ENCODE data around the gene SLC2A4RG. TPM values are rescaled to one million over a fixed set of nuclear protein-coding genes. Genes with fewer than 3 reads are reported as not detected.

Gene SLC2A4RG
- polyA plus RNA-seq, 10 donors: 88.5 to 165 (median 112) TPM

DNA sequence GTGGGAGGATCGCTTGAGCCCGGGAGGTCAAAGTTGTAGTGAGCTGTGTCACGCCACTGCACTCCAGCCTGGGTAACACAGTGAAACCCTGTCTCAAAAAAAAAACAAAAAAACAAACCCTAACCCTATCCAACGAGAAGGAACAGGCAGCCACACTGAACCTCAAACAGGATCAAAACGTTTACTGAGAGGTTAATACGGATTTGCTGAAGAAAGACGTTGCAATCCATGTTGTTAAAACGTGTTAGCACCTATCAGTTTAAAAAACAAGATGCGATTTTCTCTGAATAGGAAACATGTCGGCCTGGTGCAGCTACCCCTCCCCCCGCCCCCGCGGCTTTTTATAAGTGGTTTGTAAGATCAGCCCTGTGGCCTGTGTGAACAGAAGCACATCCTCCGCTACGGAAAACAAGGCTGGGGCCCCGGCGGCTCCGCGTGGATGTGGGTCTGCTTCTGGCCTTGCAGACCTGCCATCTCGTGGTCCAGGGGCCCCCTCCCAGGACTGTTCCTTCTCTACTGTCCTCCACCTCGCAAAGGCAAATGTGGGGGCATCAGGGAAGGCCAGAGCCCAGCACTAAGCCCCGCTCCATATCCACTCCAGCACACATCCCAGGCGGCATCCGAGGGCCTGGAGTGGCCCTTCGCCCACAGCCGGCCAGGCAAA, 11.4 kb downstream of the SLC2A4RG start:
- DNase-seq: no peak

DNA sequence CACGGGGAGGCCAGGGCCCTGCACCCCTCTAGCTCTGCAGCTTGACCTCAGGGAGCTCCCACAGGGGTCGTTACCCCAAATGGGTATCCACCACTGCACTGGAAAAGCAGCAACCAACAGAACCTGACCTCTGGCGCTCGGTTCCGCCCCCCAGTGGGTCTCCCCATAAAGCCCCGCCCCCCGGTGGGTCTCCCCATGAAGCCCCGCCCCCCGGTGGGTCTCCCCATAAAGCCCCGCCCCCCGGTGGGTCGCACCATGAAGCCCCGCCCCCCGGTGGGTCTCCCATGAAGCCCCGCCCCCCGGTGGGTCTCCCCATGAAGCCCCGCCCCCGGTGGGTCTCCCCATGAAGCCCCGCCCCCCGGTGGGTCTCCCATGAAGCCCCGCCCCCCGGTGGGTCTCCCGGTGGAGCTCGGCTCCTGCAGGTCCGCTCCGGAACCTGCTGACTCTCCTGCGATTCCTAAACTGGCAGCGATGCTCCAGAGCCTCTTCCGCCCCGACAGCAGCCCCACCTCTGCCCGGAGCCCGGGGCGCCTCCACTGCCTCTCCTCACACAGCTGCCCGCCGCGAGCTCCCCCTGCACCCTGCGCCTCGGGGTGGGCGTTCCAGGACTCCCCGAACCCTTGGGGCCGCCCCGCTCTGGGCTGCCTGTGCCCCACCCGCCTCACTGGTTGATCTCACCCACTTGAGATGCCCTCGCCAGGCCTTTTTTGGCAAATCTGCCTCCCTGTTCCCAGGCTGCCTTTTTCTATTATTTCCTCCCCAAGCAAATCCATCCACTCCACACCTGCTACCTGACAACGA, 12.1 kb downstream of the SLC2A4RG start:
- no peak for DNase-seq

GRCh38 chr20:63752411-63753101, 13.0 kb downstream of the SLC2A4RG start:
- DNase-seq: no peak

GRCh38 chr20:63753381-63753780, 13.8 kb downstream of the SLC2A4RG start:
- no peak for DNase-seq

DNA sequence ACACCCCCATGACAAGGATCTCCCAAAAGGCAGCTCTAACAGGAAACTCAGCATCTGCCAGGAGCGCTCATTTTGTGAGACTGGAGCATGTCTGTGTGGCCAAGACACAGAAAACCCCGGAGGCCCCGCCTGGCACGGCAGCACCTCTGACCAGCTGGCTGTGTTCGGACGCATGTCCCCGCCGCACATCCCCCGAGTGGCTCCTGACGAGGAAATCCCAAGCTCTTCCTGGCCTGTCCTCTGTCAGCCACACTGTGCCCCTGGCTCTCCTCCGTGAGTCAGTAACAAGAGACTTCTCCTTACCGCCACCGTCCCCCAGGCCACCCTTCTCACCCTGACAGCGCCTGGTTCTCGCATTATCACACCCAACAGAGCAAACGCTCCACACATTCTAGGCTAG, 14.4 kb downstream of the SLC2A4RG start:
- no peak for DNase-seq

DNA sequence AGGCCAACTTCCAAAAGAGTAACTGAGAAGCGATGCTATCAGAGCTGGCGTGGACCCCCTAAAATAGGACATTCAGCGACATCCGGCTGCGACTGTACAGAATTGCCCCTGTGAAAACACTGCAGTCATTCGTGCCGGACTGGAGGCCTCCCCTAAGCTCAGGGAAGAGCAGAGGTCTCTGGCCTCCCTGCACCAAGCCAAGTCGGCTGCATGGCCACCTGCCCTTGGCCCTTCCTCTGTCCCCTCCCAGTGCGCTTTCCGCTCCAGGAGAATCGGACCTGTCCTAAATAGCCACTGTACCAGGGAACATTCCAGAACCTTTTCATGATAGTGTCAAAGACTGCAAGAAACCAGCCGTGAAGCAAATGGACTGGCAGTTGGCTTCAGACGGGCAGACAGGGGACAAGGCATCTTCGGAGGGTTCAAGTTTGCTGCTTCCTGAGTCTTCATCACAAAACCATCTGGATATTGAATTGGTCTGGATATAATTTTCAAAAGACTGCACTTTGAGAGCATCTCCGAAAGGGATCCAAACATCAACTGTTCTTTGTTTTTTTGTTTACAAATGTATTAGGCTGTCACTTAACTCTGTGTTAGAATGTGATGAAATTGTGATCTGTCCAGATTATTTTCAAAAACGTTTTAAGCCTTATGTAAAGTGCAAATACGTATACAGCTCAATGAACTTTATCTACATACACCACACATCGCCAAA, 16.5 kb downstream of the SLC2A4RG start:
- DNase-seq: no peak

GRCh38 chr20:63756648-63756991, 17.0 kb downstream of the SLC2A4RG start:
- no peak for DNase-seq

- no peak for DNase-seq
These were observed 18.6 kb downstream of the SLC2A4RG start for GRCh38 chr20:63758152-63758551.

DNA sequence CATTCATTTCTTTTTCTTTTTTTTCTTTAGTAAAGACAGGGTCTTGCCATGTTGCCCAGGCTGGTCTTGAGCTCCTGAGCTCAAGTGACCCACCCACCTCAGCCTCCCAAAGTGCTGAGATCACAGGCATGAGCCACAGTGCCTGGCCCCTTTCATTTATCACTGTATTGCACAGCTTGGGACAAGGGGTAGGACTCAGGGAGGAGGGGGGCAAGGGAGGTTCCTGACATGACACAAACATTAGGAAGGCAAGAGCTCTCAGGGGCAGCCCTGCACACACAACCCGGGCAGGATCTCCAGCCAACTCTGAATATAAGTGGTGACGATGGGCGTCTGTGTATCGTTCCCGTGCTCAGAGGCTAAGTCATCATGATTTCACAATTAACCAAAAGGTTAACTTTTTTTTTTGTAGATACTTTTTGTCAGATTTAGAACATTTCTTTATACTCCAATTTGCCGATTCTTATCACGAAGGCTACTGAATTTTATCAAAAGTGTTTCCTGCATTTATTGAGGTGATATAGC, 19.9 kb downstream of the SLC2A4RG start:
- DNase-seq: no peak

- no peak for DNase-seq
These were observed 25.7 kb downstream of the SLC2A4RG start for GRCh38 chr20:63765082-63765873.

DNA sequence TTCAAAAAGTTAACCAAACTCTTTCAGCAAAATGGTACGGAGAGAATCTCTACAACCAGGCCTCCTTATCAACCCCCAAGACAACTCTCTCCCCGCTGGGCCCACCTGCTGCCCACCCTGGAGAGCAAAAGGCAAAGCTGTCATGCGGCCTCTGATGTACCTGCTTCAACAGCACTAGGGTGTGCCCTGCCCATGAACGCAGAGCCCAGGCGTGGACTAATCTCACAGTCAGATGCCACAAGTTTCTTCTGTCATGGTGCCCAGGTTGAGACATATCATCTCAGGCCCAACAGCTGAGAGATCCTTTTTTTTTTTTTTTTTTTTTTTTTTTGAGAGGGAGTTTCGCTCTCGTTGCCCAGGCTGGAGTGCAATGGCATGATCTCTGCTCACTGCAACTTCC, 26.3 kb downstream of the SLC2A4RG start:
- no peak for DNase-seq

GRCh38 chr20:63766695-63767426, 27.3 kb downstream of the SLC2A4RG start:
- no peak for DNase-seq

DNA sequence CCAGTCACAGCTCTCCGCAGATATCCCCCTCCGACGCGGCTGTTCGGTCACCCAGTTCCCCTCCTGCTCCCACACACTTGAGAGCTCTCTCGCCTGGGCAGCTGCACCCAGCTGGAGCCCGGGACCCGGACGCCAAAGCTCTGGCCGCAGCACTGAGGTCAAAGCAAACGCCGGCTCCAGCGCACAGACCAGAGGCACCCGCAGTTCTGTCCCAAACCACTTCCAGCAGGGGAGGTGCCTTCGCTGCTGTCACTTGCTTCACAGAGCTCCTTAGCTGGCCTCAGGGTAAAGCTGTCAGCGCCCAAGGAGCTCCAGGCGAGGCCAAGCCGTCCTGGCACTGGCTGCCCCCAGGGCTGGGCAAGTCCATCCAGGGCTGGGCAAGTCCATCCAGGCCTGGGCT, 27.9 kb downstream of the SLC2A4RG start:
- peak in 1 of 3 donors; percentile 29 for DNase-seq

DNA sequence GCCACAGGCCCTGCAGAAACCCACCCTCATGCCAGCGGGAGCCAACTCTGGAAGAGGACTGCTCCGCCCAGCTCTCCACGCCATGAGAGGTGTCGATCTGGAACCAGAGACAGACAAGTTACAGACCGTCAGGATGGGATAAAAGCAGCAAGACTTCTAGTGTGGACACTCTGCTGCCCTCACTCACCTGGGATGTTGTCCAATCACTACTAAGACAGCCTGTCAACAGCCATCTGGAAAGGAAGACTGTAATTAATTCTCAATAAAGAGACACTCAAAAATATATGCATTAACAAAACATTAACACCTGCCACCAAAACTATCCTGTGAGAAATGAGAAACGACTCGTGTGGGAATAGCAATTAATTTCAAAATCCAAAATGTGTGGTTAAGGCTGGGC, 28.3 kb downstream of the SLC2A4RG start:
- DNase-seq: no peak

- no peak for DNase-seq
These were observed 29.3 kb downstream of the SLC2A4RG start for GRCh38 chr20:63768591-63769515.

DNA sequence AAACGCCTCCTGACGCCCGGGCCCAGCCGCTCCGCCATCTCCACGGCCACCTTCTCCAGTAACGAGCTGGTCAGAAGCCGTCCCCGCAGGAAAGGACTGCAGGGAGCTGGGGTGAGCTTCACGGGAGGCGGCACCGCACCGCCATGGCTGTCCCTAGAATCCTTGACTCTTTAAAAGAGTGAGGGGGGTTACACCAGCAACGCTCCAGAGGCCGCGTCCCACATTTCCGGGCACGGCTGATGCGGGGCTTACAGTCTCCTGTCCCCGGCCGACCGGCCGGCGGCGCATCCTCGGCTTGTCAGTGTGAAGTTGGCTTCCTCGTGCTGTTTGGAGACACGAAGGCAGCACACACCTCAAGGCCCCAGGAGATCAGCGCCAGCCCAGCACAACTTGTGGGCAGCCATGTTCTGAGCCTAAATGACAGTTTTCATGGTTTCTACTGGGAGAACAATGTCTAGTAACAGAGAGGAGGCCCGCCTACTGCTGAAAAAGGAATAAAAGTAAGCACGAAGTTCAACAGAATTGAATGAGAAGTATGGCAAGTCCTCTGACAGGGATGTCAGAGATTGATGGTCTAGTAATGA, 30.4 kb downstream of the SLC2A4RG start:
- no peak for DNase-seq

- no peak for DNase-seq
These were observed 31.6 kb downstream of the SLC2A4RG start for GRCh38 chr20:63771046-63771707.

GRCh38 chr20:63772781-63773518, 33.4 kb downstream of the SLC2A4RG start:
- no peak for DNase-seq

All from muscle of back (tissue), 11 donors.